Measurements from ENCODE around the gene EFHD1. TPM values are rescaled to one million over a fixed set of nuclear protein-coding genes. Genes with fewer than 3 reads are reported as not detected.

The EFHD1 gene
- total and polyA plus RNA-seq, 2 of the 13 experiments (the other 11 are each of a cell fraction or from before 2014, with no cell fraction given): 0.09 TPM; not detected in 1

DNA sequence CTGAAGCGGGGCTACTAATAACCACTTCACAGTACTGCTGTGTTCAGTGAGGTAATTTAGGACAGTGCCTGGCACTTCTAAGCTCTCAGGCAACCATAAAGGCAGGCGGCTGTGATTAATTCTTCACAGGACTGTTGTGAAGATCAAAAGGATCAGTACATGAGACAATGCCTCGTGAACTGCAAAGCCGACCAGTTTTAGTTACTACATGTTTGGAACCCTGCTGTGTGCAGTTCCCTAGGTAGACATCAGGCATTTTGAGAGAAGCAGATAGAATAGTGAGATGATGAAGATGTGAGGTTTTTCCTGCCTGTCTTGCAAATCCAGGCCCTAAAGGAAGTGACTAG is 19.1 kb downstream of the EFHD1 start:
- CTCF ChIA-PET (ENCODE audit: low intra/inter-chr PET ratio, low total read pairs): no interaction called here

More for the DNA sequence above, 19.1 kb downstream of the EFHD1 start:
- no TSS peak for BruUV-seq (replicated peaks)
- no peak overlapping the region for H3K27ac ChIP-seq (ENCODE audit: extremely low read length, insufficient read depth, low read length)
- no peak overlapping the region for H3K9ac ChIP-seq (ENCODE audit: insufficient read depth, low read depth, low read length)
- ATAC-seq (no peak; the same call in 2 of the 3 replicates), DNase-seq (ENCODE audit: low spot score) (no peak), FAIRE-seq (no peak)
- H4K20me1 ChIP-seq (ENCODE audit: insufficient read depth, low read length): no peaks in the 10 kb centered on the region
- 0 out of 5 replicates have a peak, but pooled peaks cover 0 to 7% of the 10 kb centered on the region in 2 experiments for H3K27me3 ChIP-seq (ENCODE audit: control insufficient read depth in 1 of 2, insufficient read depth in 2 of 2, low read length in 2 of 2)
- in situ Hi-C loops (cut with HindIII; ENCODE audit: extremely low pct_ligation_motif_present, low pct_unique_long_range_greater_than_20kb) (no loop called here), intact Hi-C loops (cut with micrococcal nuclease; ENCODE audit: unreplicated experiment) (no loop called here)
- H3K79me2 ChIP-seq (ENCODE audit: insufficient read depth, low read length): no peaks in the 10 kb centered on the region
- H3K9me3 ChIP-seq (ENCODE audit: low read length): no peaks in the 10 kb centered on the region
- no peaks in the 10 kb centered on the region for H3K36me3 ChIP-seq (replicated peaks in 1 of 2; ENCODE audit: control insufficient read depth in 1 of 2, insufficient read depth in 2 of 2, low read length in 2 of 2)
- no peak overlapping the region for H3K4me3 ChIP-seq (replicated peaks in 1 of 3; ENCODE audit: insufficient read depth in 1 of 3, low read depth in 2 of 3, low read length in 3 of 3)
- TF ChIP-seq TFE3 (CRISPR knock-in tag; IDR thresholded peaks at IDR 0.05): no peak
- no peak for TF ChIP-seq ZNF24 (IDR thresholded peaks at IDR 0.05)
- TF ChIP-seq, protein P1, sequence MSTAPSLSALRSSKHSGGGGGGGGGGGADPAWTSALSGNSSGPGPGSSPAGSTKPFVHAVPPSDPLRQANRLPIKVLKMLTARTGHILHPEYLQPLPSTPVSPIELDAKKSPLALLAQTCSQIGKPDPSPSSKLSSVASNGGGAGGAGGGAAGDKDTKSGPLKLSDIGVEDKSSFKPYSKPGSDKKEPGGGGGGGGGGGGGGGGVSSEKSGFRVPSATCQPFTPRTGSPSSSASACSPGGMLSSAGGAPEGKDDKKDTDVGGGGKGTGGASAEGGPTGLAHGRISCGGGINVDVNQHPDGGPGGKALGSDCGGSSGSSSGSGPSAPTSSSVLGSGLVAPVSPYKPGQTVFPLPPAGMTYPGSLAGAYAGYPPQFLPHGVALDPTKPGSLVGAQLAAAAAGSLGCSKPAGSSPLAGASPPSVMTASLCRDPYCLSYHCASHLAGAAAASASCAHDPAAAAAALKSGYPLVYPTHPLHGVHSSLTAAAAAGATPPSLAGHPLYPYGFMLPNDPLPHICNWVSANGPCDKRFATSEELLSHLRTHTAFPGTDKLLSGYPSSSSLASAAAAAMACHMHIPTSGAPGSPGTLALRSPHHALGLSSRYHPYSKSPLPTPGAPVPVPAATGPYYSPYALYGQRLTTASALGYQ (CRISPR knock-in tag; IDR thresholded peaks at IDR 0.05): no peak
- TF ChIP-seq MXI1 (IDR thresholded peaks at IDR 0.05; ENCODE audit: borderline replicate concordance, low read depth, low read length): no peak
- TF ChIP-seq FOXA1 (IDR thresholded peaks at IDR 0.05): no peak
- TF ChIP-seq FOXA1 (CRISPR knock-in tag; IDR thresholded peaks at IDR 0.05): no peak
- TF ChIP-seq TRIM22 (IDR thresholded peaks at IDR 0.05): no peak
- TF ChIP-seq ZC3H4 (CRISPR knock-in tag; IDR thresholded peaks at IDR 0.05; ENCODE audit: borderline replicate concordance): no peak
- no peak for TF ChIP-seq NFE2L1 (CRISPR knock-in tag; IDR thresholded peaks at IDR 0.05; ENCODE audit: borderline replicate concordance)
- POLR2A ChIA-PET: no interaction called here
- peaks cover 20% of the 10 kb centered on the region for H3K4me1 ChIP-seq (ENCODE audit: insufficient read depth, low read length)
- no peak overlapping the region for H3K4me2 ChIP-seq (ENCODE audit: low read depth, low read length)
- H2AFZ ChIP-seq (ENCODE audit: low read length): no peak overlapping the region
- WGBS (ENCODE audit: low lambda C conversion rate): 43% methylated on average over 4 of the region's 4 CpGs

Measured in HepG2 (cell line).